Measurements from ENCODE around the gene DNAAF8.

Gene DNAAF8

DNA sequence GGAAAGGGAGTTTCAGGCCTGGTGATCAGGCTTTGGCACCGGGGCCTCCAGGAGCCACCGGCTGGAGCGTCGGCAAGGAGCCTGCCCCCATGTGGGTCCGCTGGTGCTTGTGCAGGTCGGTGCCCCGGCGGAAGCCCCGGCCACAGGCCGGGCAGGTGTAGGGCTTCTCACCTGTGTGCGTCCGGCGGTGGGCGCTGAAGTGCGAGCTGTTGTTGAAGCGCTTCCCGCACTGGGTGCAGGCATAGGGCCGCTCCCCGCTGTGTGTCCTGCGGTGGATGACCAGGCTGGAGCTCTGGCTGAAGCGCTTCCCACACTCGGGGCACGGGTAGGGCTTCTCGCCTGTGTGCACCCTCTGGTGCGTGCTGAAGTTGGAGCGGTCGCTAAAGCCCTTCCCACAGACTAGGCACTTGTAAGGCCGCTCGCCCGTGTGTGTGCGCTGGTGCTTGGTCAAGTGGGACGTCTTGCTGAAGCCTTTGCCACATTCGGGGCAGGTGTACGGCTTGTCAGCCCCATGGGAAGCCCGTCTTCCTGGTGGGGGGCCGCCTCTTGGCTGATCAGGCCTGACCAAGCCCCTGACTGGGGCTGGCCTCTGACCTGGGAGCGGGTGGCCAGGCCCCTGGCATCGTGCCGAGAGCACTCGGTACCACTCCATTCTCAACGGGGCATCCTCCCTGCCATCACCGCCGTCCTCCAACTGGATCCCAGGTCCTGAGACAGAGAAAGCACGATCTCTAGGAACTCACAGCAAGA is 18.2 kb downstream of the DNAAF8 start:
- DNase-seq (ENCODE audit: low spot score), result no peak

DNA sequence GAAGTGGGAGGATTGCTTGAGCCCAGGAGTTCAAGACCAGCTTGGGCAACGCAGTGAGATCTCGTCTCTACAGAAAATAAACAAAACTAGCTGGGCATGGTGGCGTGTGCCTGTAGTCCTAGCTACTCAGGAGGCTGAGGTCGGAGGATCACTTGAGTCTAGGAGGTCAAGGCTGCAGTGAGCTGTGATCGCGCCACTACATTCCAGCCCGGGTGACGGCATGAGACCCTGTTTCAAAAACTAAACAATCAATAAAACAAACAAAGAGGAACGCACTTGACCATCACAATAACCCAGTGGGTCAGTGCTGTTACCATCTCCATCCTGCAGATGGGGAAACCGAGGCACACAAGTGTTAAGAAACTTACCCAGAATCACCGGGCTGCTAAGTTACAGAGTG is 18.9 kb downstream of the DNAAF8 start:
- DNase-seq (ENCODE audit: low spot score), result no peak

DNA sequence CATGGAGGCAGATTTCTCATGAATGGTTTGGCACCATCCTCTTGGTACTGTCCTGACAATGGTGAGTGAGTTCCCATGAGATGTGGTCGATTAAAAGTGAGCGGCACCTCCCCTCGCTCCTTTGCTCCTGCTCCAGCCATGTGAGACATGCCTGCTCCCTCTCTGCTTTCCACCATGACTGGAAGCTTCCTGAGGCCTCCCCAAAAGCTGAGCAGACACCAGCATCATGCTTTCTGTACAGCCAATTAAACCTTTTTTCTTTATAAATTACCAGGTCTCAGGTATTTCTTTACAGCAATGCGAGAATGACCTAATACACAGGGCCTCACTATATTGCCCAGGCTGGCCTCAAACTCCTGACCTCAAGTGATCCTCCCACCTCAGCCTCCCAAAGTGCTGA is 20.5 kb downstream of the DNAAF8 start:
- no peak for DNase-seq (ENCODE audit: low spot score)

DNA sequence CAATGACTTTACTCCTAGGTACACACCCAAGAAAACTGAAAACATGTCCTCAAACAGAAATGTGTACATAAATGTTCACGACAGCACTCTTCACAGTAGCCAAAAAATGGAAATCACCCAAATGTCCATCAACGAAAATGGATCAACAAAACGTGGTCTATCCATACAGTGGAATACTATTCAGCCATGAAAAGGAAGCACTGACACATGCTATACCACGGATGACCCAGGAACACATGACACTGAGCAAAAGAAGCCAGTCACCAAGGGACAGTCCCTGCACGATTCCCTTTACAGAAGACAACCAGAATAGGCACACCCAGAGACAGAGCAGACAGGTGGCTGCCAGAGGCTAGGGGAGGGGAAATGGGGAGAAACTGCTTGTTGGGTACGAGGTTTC is 21.4 kb downstream of the DNAAF8 start:
- DNase-seq (ENCODE audit: low spot score), result no peak

DNA sequence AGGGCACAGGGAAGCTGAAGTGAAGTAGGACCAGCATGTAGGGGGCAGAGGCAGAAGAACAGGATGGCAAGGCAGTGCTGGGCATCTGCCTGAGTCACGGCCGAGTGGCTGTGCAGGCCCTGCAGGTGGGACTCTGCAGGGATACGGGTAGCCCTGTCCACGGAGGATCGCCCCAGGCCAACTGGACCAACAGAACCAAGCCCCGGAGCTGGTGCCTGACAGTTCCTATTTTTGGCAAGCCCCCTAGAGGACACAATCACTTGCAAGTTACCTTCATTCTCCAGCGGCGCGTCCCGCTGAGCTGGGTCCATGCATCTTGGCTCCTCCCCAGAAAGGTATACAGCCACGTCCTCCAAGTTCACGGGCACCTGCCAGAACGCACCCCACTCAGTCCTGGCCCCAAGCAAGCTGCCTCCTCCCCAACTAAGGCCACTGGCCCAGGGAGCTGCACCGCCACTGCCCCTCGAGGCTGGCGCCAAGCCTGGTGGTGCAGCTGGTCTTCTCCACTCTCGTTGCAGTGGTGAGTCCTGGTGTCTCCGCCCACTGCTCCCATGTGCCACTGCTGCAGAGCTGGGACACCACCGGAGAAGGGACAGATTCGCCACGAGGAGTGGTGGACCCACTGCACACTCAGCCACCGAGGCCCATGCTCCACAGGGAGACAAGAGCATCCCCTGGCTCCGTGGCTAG is 26.0 kb downstream of the DNAAF8 start:
- no peak for DNase-seq (ENCODE audit: low spot score)

DNA sequence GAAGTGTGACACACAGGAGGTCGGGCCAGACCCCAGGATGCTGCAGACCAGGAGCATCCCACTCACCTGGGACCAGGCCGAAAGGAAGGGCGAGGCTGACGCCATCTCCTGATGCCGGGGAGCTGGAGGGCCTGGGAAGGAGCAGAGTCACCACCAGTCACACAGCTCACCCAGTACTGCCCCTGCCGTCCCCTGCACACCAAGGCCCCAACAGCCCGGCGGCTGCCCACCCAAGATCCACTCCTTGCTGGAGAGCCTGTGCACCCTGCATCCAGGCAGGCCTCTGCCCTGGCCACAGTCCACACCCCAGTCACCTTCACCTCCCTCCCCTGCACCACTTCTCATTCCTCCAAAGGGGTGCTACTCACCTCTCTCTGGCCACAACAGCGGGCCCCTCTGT is 27.9 kb downstream of the DNAAF8 start:
- DNase-seq (ENCODE audit: low spot score), result no peak

DNA sequence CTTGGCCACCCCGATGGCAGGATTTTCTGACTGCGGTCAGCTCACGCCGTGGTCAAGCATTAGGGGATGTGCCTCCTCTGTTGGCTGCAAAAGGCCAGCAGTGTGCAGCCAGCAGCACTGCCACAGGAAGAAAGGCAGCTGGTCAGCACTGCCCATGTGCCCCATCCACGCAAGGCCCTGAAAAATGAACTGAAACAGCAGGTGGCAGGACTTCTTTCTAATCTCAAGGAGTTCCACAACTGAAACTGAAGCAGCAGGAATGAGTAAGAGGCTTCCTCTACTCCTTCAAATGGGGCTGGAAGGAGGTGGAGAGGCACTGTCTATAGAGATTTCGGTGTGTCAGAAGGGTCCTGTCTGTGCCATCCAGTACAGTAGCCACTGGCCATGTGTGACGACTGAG is 29.5 kb downstream of the DNAAF8 start:
- DNase-seq (ENCODE audit: low spot score), result no peak

DNA sequence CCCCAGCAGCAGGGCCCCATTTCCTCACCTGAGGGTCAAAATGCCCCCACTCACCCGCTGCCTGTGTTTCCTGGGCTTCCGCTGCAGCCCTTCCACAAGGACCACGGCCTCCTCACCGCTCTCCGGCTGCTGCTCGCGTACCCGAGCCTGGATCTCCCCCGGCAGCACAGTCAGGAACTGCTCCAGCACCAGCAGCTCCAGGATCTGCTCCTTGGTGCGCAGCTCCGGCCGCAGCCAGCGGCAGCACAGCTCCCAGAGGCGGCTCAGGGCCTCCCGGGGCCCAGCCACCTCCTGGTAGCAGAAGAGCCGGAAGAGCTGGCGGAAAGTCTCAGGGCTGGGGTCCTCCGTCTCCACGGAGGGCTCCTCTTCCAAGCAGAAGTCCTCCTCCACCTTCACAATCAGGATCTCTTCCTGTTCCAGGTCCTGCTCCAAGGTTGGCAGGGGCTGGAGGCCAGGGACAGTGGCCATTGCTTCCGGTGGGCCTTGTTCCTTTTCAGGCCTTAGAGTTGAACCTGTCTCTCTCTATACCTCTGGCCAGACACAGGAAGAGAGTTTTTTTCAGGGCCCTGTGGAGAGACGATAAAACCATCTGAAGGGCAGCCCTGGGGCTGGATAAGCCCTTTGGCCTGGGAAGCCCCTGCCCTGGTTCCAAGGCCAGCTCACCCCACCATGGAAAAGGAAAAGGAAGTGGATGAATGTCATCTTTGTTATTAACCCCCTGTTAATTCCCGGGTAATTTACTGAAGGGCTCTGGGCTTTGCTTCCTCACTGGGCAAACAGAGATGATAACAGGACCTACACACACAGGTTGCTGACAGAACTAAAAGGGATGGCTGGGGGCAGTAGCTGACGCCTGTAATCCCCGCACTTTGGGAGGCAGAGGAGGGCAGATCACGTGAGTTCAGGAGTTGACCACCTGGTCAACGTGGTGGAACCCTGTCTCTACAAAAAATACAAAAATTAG is 31.5 kb downstream of the DNAAF8 start:
- no peak for DNase-seq (ENCODE audit: low spot score)

DNA sequence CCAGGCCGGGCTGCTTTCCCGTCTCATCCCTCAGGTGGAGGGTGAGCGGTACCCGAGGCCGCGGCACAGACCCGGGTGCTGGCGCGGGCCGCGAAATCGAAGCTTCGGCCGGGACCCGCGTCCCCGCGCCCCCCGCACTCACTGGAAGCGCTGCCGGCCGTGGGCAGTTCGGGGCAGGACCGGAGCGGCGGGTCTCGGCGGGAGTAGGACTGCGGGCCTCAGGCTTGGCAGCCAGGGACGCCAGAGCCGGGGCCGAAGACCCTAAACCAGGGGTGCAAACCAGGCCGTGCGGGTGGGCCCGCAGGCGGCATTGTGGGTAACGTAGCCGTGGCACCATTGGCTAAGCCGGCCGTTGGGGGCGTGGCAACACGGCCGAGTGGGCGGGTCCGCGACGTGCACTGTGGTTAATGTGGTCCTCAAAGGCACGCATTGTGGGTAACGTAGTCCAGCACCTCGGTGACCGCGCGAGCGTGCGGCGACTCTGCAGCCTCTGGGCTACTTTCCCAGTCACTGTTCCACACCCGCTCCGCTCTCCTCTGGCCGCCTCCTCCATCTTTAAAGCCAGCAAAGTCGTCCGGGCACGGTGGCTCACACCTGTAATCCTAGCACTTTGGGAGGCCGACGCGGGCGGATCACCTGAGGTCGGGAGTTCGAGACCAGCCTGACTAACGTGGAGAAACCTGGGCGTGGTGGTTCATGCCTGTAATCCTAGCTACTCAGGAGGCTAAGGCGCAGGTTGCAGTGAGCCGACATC is 32.7 kb downstream of the DNAAF8 start, which contains the start of gene ZNF500:
Gene ZNF500 (minus strand): TSS at position 288 of the 754 bp plus-strand sequence. CDS start 1,184 bp downstream, outside the sequence.
- DNase-seq (ENCODE audit: low spot score), result peak; percentile 95

DNA sequence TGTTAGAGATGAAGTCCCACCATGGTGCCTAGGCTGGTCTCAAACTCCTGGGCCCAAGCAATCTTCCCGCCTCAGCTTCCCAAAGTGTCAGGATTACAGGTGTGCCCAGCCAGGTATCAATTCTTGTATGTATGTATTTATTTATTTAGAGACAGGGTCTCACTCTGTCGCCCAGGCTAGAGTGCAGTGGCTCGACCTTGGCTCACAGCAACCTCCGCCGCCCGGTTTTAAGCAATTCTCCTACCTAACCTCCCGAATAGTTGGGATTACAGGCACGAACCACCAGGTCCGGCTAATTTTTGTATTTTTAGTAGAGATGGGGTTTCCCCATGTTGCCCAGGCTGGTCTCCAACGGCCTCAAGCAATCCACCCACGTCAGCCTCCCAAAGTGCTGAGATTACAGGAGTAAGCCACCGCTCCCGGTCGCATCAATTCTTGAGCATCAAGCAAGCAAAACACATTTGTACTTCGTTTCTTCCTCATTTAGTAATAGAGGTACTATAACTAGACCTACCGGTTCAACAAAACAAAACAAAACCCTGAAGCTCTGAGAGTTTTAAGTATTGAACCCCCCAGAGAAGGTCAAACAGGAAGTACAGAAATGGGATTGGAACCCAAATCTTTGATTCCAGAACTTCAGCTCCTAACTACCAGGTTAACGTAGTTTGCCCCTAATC is 33.7 kb downstream of the DNAAF8 start:
- peak; percentile 16 for DNase-seq (ENCODE audit: low spot score)

DNA sequence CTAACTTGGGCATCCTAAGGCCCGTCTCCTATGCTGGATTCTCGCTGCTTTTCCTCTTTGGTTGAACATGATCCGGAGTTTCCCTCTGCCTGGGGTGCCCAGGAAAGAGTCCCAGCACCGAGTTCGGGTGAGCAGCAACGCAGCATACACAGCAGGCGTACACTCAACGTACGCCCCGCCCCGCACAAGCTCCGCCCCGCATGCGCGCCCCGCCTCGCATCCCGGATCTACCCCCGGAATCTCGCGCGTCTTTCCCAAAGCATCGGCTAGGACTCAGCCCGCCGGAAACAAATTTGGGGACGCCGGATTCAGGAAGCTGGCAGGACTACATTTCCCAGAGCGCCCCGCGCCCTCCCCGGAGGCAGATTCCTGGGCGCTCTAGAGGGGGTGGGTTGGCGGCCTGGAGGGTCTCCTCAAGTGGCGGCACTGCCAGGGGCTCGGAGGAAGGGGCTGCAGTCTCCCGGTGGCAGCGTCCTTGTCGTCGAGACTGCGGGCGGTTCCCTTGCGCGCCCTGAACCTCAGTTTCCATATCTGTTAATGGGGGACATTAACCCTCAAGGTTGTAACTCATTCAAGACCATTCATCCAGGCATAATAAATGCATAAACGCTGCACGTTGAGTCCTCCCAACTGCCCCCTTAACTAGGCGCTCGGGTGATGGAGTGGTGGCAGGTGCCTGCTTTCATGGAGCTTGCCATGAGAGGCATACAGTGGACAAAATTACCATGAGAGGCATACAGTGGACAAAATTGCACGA is 34.4 kb downstream of the DNAAF8 start:
- DNase-seq (ENCODE audit: low spot score), result peak; percentile 92

DNA sequence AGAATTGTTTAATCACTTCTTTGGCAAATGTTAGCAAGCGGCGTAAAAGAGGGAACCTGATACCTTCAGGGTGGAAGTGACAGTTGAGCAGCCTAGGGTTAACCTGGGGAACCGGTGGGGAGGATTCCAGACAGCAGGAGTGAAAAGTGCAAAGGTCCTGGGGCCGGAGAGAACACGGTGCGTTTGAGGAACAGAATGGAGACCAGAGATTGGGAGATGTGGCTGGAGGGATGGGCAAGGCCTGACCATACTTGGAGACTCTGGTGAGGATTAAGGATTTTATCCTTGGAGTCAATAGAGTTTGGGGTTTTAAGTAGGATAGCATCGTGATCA is 34.9 kb downstream of the DNAAF8 start:
- DNase-seq (ENCODE audit: low spot score), result no peak

DNA sequence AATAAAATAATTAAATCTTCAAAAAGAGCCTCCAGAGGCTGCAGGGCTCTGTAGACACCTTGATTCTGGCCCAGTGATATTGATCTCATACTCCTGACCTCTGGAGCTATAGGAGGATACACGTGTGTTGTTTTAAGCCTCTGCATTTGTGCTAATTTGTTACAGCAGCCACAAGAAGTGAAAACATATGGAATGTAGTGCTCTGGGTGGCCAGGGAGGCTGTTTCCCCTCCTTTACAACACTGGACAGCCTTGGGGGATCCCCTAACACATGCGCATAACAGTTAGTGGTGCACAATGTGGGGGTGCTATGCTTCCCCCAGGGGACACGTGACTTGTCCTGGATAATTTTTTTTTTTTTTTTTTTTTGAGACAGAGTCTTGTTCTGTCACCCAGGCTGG is 37.3 kb downstream of the DNAAF8 start:
- DNase-seq (ENCODE audit: low spot score), result no peak

DNA sequence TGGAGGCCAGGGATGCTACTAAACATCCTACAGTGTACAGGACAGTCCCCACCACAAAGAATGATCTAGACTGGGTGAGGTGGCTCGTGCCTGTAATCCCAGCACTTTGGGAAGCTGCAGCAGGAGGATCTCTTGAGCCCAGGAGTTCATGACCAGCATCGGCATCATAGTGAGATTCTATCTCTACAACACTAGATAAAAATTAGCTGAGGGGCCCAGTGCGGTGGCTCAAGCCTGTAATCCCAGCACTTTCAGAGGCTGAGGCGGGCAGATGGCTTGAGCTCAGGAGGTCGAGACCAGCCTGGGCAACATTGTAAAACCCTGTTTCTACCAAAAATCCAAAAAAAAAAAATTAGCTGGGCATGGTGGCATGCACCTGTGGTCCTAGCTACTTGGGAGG is 38.0 kb downstream of the DNAAF8 start:
- DNase-seq (ENCODE audit: low spot score), result no peak

DNA sequence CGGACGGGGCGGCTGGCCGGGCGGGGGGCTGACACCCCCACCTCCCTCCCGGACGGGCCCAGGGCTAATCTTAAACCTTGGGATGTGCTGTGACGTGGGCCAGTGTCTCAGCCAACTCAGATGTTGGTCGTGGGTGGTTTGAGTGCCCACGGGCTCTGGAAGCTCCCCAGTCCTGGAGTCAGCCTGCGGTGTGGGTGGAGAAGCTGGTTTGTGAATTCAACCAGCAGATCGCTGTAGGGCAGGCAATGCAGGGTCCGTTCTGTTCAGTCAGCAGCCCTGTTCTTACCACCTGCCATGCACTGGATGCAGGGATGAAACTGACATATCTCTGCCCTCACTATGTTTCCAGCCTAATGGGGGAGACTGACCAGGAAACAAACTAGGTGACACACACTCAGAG is 40.7 kb downstream of the DNAAF8 start:
- no peak for DNase-seq (ENCODE audit: low spot score)

DNA sequence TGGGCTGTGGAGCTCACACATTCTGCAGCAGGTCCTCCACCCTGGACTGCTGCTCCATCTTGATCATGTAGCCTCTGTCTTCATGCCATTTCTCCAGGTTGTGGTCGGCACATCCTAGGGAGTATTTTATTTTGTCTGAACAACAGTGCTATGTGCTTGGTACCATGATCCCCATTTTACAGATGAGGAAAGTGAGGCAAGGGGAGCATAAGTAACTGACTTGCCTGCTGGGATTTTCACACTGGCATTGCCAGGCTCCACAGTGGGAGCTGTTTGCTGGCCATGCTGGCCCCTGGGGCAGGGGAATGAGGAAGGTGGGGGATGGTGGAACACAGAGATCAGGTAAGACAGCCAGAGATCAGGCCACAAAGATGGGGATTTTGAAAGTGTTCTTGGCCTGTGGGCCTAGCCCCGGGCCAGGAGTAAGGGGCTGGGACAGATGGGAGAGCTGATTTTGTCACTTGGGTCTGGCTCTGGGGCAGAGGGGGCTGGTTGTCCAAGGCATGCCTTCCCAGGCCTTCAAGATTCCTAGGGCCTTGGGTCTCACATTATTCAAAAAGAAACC is 41.9 kb downstream of the DNAAF8 start:
- DNase-seq (ENCODE audit: low spot score), result no peak

DNA sequence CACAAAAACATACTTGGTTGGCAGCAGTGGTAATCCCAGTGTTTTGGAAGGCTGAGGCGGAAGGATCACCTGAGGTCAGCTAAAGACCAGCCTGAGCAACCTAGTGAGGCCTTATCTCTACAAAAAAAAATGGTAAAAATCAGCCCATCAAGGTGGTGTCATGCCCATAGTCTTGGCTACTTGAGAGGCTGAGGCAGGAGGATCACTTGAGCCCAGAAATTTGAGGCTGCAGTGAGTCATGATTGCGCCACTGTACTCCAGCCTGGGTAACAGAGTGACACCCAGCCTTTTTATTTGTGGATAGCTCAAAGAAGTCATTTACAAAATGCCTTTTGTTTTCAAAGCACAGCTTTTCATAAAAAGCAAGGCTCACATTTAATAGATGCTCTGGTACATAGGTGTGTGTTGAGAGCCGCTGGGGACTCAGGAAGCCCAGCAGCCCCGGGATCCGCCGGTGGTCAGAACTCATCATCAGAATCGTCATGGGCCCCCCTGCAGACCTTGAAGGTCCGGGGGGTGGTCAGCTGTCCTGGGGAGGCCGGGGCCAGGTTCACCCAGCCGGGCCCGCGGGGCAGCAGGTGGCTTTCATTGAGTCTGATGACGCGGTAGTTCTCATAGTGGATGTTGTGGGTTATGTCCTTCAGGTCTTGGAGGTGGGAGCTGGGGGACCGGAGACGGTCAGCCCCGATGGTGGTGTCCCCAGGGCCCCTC is 43.2 kb downstream of the DNAAF8 start:
- no peak for DNase-seq (ENCODE audit: low spot score)

DNA sequence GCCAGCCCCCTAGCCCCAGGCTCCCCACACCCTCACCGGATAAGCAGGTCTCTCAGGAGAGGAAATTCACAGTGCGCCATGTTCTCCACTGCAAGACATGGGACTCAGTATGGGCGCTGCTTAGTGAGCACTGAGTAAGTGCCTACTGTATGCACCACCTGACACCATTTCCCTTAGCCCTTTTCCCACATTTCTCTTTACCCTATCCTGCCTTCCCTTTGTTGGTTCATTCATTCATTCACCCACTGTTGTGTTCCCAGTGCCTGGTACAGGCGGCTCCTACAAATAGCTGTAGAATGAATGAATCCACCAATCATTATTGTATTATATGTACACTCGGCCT is 43.7 kb downstream of the DNAAF8 start:
- no peak for DNase-seq (ENCODE audit: low spot score)

DNA sequence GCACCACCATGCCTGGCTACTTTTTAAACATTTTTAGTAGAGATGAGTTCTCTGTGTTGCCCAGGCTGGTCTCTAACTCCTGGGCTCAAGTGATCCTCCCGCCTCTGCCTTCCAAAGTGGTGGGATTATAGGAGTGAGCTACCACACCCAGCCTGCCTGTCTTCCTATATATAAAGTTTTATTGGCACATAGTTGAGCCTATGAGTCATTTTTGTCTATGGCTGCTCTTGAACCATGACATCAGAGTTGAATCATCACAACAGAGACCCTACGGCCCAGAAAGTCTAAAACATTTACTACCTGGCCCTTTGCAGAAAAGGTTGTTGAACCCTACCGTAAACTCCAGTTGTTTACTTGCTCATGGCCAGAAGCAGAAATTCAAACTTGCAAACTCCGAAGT is 45.9 kb downstream of the DNAAF8 start:
- DNase-seq (ENCODE audit: low spot score), result peak; percentile 45
